HG02678 (cell line): ENCODE results near the gene C16orf78.
"Not testable (repeated sequence)": the region's sequence is repeated elsewhere in the genome, so short reads cannot be mapped to it uniquely, and the experiment has no call there.

ENCODE experiments used
- ATAC-seq: cut with Tn5 transposase; IDR thresholded peaks from one replicate; pipeline ENCODE4 v1.9.1; 2021; ENCODE audit warnings: mild to moderate bottlenecking, moderate library complexity; ENCODE audit not compliant: unreplicated experiment

C16orf78 gene

DNA sequence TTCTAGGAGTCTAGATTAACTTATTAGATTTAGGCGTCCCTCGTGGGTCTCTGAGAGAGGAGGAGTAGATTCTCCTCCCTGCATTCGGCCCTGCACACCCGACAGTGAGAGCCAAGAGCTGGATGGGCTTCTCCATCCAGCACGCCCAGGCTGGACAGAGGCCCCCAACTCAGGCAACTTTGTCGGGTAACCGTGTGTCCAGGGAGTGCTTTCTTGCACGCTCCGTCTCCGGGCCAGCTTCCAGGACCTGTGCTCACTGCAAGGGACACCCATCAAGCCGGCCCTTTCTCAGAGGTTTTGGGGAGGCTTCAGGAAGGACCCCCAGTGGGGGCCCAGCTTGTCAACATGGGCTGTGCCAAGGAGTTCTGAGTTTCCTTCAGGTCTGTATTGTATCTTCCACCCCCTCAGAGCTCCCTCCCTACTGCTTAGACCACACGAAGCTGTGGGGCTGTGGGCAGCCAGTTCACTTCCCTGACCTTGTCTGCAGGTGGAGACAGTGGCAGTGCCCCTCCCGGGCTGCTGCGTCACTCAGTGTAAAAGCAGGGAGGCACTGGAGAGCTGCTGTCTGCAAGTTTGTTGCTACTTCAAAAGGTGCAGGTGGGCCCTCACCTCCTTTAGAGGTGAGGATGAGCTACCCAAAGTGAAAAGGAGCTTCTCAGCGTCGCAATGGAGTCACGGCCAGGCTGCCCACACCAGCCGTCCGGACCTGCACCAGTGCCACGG is 24.0 kb upstream of the C16orf78 start:
- ATAC-seq, result no peak

GRCh38 chr16:49350265-49351095 is 23.1 kb upstream of the C16orf78 start:
- ATAC-seq, result no peak

- no peak for ATAC-seq
Observed at GRCh38 chr16:49351096-49351487, 22.5 kb upstream of the C16orf78 start.

- no peak for ATAC-seq
Observed at GRCh38 chr16:49352892-49353291, 20.7 kb upstream of the C16orf78 start.

GRCh38 chr16:49353680-49354079 is 19.9 kb upstream of the C16orf78 start:
- ATAC-seq, result no peak

GRCh38 chr16:49354101-49354500 is 19.5 kb upstream of the C16orf78 start:
- no peak for ATAC-seq

DNA sequence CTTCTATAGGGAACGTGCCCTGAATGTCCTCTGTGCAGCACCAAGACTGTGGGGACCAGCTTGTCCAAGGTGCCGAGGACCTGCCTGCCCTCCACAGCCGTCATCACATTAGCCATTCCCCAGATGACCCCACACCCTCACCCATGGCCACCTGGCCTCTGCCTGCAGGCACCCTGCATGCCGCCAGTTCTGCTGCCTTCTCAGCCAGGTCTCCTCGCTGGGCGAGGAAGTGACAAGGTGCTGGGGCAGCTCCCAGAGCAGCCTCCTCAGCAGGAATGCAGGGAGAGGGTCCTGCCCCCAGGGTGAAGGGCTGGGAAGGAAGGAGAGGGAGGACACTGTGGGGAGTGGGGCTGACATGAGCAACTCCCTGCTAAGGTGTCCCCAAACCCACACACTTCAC is 18.6 kb upstream of the C16orf78 start:
- ATAC-seq, result no peak

- no peak for ATAC-seq
Observed at GRCh38 chr16:49355933-49356665, 17.5 kb upstream of the C16orf78 start.

DNA sequence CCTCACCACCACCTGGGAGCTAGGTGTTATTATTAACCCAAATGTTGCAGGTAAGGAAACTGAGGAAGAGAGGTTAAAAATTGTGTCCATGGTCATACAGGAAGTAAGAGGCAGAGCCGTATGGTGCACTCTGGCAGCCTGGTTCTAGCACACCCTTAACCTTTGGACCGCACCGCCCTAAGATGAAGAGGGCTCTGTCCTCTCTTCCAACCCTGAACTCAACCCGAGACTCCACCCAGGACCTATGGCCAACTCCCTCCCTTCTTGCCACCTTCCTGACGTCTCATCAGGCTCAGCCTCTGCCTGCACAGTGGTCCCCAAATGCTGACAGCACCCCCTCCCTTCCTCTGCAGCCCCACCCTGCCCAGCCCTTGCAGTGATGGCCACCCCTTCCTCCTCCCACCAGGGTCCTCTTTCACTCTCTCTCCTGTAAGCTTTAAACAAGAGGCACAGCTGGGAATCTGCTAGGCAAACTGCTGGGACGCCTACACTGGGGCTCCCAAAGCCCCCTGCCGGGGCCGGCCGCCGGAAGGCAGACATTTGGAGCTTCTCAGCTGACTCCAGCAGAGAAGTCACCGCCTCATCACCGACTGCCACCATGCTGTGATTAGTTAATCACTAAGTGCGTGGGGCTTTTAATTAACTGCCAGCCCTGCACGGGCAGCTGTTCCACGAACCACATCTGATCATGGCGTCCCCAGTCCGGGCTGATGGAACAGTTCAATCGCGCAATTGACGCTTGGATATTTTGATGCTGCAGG is 16.7 kb upstream of the C16orf78 start:
- ATAC-seq, result no peak

GRCh38 chr16:49359591-49359990 is 14.0 kb upstream of the C16orf78 start:
- no peak for ATAC-seq

DNA sequence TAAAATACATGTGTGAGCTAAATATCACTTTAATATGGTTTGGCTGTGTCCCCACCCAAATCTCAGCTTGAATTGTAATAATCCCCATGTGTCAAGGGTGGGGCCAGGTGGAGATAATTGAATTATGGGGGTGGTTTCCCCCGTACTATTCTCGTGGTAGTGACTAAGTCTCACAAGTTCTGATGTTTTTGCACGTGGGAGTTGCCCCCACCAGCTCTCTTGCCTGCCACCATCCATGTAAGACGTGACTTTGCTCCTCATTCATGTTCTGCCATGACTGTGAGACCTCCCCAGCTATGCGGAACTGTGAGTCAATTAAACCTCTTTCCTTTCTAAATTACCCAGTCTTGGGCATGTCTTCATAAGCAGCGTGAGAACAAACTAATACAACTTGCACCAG is 11.9 kb upstream of the C16orf78 start:
- ATAC-seq, result not testable (repeated sequence)

DNA sequence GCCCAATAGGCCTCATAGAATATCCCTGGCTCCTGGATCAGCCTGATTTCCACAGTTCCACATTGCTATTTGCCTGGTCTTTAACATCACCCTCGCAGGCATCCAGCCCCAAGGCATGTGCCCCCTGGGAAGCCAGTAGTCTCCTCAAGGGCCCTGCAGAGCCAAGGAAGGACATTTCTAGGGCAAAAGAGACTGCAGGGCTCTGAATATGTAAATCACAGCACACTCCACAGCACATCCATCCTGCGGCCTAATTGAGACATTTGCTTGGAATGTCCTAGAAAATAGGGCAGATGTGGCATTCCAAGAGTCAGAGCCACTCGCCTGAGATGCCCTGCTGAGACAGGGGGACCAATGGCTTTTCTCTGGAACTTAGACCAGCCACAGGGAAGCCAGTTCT is 11.4 kb upstream of the C16orf78 start:
- no peak for ATAC-seq

DNA sequence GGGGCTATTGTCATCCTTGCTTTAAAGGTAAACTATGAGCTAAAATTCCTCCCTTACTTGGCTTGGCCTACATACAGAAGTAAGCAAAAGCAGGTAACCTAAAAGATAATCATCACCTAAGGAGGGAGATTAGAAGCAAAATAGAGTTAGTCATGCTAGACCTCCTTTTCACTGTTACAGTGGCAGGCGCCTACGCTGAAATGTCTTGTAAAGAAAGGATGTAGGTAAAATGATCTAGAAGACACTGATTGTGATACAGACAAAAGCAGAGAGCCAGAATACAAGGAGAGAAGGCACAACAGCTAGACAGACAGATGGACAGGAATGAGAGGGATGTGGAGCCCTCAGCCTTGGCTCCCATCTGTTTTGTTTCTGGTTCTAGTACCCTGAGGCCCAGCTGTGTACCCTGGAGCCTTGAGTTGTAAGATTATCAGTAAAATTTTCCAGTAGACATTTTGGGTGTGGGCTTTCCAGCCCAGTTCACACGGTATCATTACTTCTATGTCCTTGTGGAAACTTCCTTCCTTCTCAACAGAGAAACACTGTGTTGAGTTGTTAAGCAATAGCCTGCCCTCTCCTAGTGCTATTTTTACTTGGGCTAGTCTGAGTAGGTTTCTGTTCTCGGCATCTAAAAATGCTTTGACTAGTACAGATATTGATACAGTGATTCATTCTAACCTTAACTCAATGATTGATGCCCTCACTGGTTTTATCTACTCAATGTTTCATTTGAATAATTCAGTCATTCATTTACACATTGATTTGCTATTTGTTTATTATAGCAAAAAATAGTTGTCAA is 7.7 kb upstream of the C16orf78 start:
- ATAC-seq, result peak; percentile 87

DNA sequence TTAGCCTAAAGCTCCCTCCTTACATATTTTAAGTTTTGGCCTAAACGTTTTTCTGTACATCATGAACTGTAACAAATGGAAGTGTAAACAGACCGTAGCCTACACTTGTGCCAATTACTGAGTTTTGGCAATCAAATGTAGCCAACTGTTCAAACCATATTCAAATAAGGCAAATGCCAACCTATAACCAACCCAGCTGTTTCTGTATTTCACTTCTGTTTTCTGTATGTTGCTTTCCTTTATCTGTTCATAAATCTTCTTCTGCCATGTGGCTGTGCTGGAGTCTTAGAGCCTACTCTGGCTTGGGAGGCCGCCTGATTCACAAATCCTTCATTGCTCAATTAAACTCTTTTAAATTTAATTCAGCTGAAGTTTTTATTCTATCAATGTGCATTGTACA is 6.9 kb upstream of the C16orf78 start:
- ATAC-seq, result peak; percentile 66

DNA sequence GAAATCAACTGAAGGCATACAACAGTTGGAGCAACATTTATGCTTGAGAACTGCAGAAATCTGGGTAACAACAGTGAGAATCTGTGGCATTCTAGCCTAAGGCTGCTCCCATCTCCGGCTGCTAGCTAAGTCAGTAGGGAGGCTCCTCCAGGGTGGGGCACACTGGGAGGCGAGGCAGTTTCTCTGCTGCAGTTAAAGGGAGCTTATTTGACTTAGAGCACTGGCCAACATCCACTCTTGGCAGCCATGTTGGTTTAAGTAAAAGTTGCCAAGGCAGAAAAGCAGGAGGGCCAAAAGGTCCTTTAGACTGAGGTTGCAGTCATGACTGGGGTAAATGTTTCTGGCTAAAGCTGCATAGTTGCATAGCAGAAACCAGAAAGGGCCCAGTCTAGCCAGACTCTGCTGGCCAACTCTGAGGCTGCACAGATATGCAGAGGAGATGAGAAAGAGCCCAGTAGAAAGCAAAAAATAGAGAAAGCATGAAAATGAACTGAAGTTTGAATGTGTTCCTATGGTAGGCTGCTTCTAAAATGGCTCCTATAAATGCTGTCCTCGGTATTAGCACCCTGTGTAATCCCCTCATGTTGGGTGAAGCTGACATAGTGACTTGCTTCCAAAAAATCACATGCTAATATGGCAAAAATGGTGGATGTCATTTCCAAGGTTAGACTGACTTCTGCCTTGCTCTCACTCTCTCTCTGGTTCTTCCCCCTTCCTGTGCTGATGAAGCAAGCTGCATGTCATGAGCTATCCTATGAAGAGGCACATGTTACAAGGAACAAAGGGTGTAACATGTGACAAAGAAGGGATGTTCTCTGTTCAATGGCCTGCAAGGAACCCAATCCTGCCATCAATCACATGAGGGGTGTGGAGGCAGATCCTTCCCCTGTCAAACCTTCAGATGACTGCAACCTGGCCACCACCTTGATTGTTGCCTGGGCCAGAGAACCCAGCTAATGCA is 3.7 kb upstream of the C16orf78 start:
- no peak for ATAC-seq

GRCh38 chr16:49376206-49376605 is 2.6 kb downstream of the C16orf78 start:
- no peak for ATAC-seq

GRCh38 chr16:49377196-49377755 is 3.7 kb downstream of the C16orf78 start:
- no peak for ATAC-seq

DNA sequence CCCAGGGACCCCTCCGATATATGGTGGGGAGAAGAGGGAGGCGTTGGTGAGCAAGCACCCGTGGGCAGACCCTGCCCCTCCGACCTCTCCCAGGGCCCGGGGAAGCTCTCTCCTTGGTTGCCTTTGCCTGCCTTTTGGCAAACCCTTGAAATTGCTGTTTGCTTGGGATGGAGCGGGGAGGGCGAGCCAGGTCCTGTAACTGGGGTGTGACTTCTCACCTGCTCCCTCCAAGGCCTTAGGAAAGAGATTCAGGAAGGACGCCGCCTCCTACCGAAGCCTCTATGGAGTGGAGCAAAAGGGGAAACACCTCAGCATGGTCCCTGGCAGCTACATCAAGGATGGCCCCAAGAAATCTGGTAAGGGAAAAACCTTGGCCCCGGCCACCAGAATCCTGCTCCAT is 4.6 kb downstream of the C16orf78 start:
- no peak for ATAC-seq

GRCh38 chr16:49378816-49379215 is 5.2 kb downstream of the C16orf78 start:
- no peak for ATAC-seq
